ENCODE results near the gene MMP3. TPM values are rescaled to one million over a fixed set of nuclear protein-coding genes. Genes with fewer than 3 reads are reported as not detected.
"Not testable (repeated sequence)": the region's sequence is repeated elsewhere in the genome, so short reads cannot be mapped to it uniquely, and the experiment has no call there.

Gene MMP3
- total RNA-seq, 1 donor from 2014 or later = not detected

DNA sequence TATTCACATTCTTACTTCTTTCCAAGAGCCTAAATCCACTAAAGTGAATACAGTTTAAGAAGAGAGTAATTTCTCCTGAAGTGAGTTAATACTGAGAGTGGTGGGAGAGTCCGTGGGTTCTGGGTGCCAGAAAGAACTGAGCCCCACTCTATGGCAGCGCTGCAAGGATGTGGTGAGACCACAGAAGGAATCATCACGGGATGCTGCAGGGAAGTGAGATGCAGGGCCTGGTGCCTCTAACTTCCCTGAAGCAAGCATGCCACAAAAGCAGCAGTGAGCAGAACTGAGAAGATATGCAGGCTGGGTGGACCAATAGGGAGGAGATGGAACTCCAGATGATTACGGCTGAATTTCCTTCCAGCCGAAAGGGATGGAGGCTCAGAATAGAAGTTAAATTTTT lies 36.4 kb upstream of the MMP3 start:
- Histone ChIP-seq H3K27me3 (ENCODE audit: low read depth) (no peaks in the 10 kb centered on the region), H3K4me3 (no peak overlapping the region), H3K4me1 (no peaks in the 10 kb centered on the region), H3K36me3 (no peaks in the 10 kb centered on the region), H3K9me3 (replicated peaks) (no peaks in the 10 kb centered on the region), H3K27ac (replicated peaks) (no peak overlapping the region)
- TF ChIP-seq CTCF (IDR thresholded peaks at IDR 0.05; ENCODE audit: borderline replicate concordance) = no peak
- intact Hi-C loops (cut with micrococcal nuclease) = no loop called here
- no peak for DNase-seq

- no peaks in the 10 kb centered on the region for H3K27me3 ChIP-seq (ENCODE audit: low read depth)
- no peak overlapping the region for H3K4me3 ChIP-seq
- H3K9me3 ChIP-seq (replicated peaks) = no peaks in the 10 kb centered on the region
- no peaks in the 10 kb centered on the region for H3K36me3 ChIP-seq
- H3K4me1 ChIP-seq = no peaks in the 10 kb centered on the region
- intact Hi-C loops (cut with micrococcal nuclease) = no loop called here
- TF ChIP-seq CTCF (IDR thresholded peaks at IDR 0.05; ENCODE audit: borderline replicate concordance) = no peak
- H3K27ac ChIP-seq (replicated peaks) = no peak overlapping the region
- DNase-seq = no peak
These were observed 35.2 kb upstream of the MMP3 start for GRCh38 chr11:102878595-102878994.

DNA sequence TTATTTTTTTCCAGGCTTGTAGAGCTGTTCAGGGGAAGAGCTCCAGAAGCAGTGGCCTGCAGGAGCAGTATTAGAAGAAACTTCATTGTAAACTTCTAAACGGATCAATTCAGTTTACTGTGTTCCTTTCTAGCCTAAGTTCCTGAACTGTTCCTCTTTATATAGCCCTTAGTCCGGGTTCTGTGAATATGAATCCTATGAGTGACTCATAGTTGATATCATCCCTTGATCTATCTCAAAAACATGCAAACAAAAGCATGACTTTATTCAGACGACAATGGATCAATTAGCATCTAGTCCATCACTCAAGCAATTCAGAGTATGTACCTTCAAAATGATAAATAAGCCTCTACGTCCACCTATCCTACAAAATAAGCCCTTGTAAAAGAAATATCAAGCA lies 31.4 kb upstream of the MMP3 start, which contains the start of gene MMP12:
Gene MMP12, minus strand, starts transcription at position 131 of the 400 bp plus-strand sequence. Its CDS starts 45 bp downstream, at position 86.
- no peak for TF ChIP-seq CTCF (IDR thresholded peaks at IDR 0.05; ENCODE audit: borderline replicate concordance)
- Histone ChIP-seq H3K9me3 (replicated peaks) (no peaks in the 10 kb centered on the region), H3K27ac (replicated peaks) (no peak within 1 kb of the TSS), H3K4me1 (no peaks in the 10 kb centered on the region), H3K4me3 (no peak within 1 kb of the TSS), H3K36me3 (no peaks in the 10 kb centered on the region), H3K27me3 (ENCODE audit: low read depth) (no peaks in the 10 kb centered on the region)
- DNase-seq = no peak
- intact Hi-C loops (cut with micrococcal nuclease) = no loop called here

GRCh38 chr11:102869354-102869964 lies 26.1 kb upstream of the MMP3 start:
- H3K4me1 ChIP-seq; intact Hi-C loops (cut with micrococcal nuclease); H3K9me3 ChIP-seq (replicated peaks); H3K36me3 ChIP-seq; H3K4me3 ChIP-seq; DNase-seq; H3K27ac ChIP-seq (replicated peaks); H3K27me3 ChIP-seq (ENCODE audit: low read depth): not testable (repeated sequence)

- no peak for TF ChIP-seq CTCF (IDR thresholded peaks at IDR 0.05; ENCODE audit: borderline replicate concordance)
- no peak for DNase-seq
- Histone ChIP-seq H3K4me1 (no peaks in the 10 kb centered on the region), H3K9me3 (replicated peaks) (no peaks in the 10 kb centered on the region), H3K36me3 (no peaks in the 10 kb centered on the region), H3K4me3 (no peak overlapping the region), H3K27me3 (ENCODE audit: low read depth) (no peaks in the 10 kb centered on the region), H3K27ac (replicated peaks) (no peak overlapping the region)
- intact Hi-C loops (cut with micrococcal nuclease) = no loop called here
These were observed 24.9 kb upstream of the MMP3 start for GRCh38 chr11:102868339-102868738.

DNA sequence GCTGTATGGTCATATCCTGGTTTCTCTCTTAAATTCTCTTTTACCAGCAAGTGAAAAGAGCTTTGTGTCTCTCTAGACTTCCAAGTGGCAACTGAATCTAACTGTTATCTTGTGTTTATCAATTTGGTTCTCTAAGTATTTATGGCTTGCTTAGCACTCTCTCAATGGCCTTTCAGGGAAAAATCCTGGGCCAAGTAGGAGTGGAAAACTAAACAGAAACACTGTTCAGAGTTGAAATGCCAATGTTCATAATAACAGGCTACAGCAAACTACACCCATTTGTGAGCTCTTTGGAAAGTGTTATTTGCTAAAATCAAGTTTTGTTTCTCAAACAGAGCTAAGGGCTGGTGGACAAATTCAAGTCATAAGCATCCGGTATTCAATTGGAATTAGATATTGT lies 21.3 kb upstream of the MMP3 start:
- no peak for TF ChIP-seq CTCF (IDR thresholded peaks at IDR 0.05; ENCODE audit: borderline replicate concordance)
- H3K9me3 ChIP-seq (replicated peaks) = no peaks in the 10 kb centered on the region
- H3K36me3 ChIP-seq = no peaks in the 10 kb centered on the region
- no peaks in the 10 kb centered on the region for H3K27me3 ChIP-seq (ENCODE audit: low read depth)
- H3K4me3 ChIP-seq = no peak overlapping the region
- intact Hi-C loops (cut with micrococcal nuclease) = no loop called here
- no peak overlapping the region for H3K27ac ChIP-seq (replicated peaks)
- DNase-seq = no peak
- no peaks in the 10 kb centered on the region for H3K4me1 ChIP-seq

Data from left ventricle myocardium inferior (tissue), 1 donor.